ENCODE measurements around the gene OTOP3. TPM values are rescaled to one million over a fixed set of nuclear protein-coding genes. Genes with fewer than 3 reads are reported as not detected.

OTOP3 gene
- total RNA-seq, 1 experiment from 2014 or later = not detected

GRCh38 chr17:74977802-74978201 is 42.1 kb downstream of the OTOP3 start:
- no peak overlapping the region for H3K14ac ChIP-seq (ENCODE audit: insufficient read depth, low read length)
- peaks cover 3% of the 10 kb centered on the region; the same call in 1 of the 2 replicates for H3K4me1 ChIP-seq (ENCODE audit: insufficient read depth, low read length)
- H2BK12ac ChIP-seq (ENCODE audit: insufficient read length, low read depth, low read length) = no peak overlapping the region
- no peak overlapping the region for H2AK5ac ChIP-seq (ENCODE audit: insufficient read length, low read length)
- no peak overlapping the region for H3K9ac ChIP-seq (ENCODE audit: extremely low read depth, insufficient read length, low read length)
- no peaks in the 10 kb centered on the region for H3K9me3 ChIP-seq (ENCODE audit: control insufficient read depth, low read depth, low read length)
- H2BK120ac ChIP-seq (ENCODE audit: low read depth, low read length, poor library complexity, severe bottlenecking) = no peak overlapping the region
- H3K79me1 ChIP-seq (ENCODE audit: insufficient read depth, low read depth, low read length, poor library complexity, severe bottlenecking) = no peaks in the 10 kb centered on the region
- no peak overlapping the region for H3K4ac ChIP-seq (ENCODE audit: low read depth, low read length)
- Mint-ChIP-seq H3K27me3 (ENCODE audit: low read depth) (peaks cover 60% of the 10 kb centered on the region), H3K9me3 (peaks cover 0 to 2% of the 10 kb centered on the region in 2 experiments; a peak in 2 of 5 replicates), H3K4me3 (no peak overlapping the region), H3K27ac (no peak overlapping the region; a peak in 1 of 7 replicates), H3K4me1 (peaks cover 5 to 13% of the 10 kb centered on the region in 2 experiments), H3K36me3 (ENCODE audit: insufficient read depth in 1 of 3, low read depth in 3 of 3) (no peaks in the 10 kb centered on the region)
- no peak overlapping the region for H2BK20ac ChIP-seq (ENCODE audit: low read depth, low read length, poor library complexity, severe bottlenecking)
- no CpG with 5 or more reads among the region's 3 CpGs for WGBS (ENCODE audit: extremely low coverage, insufficient read length, low lambda C conversion rate)
- peaks cover 9% of the 10 kb centered on the region for H3K27me3 ChIP-seq (ENCODE audit: insufficient read depth, low read length)
- no peaks in the 10 kb centered on the region for H4K20me1 ChIP-seq (ENCODE audit: control insufficient read depth, insufficient read depth, insufficient read length)
- H2BK15ac ChIP-seq (ENCODE audit: low read depth, low read length) = no peak overlapping the region
- H3K18ac ChIP-seq (ENCODE audit: insufficient read length, low read depth, low read length) = no peak overlapping the region
- no peak overlapping the region for H3K4me2 ChIP-seq (ENCODE audit: insufficient read depth, insufficient read length, low read length)
- no peak for DNase-seq
- H4K5ac ChIP-seq (ENCODE audit: insufficient read length, low read depth, low read length) = no peak overlapping the region
- H3K56ac ChIP-seq (ENCODE audit: insufficient read length, low read depth, low read length) = no peak overlapping the region
- peaks cover 13% of the 10 kb centered on the region for H3K23me2 ChIP-seq (ENCODE audit: insufficient read length, low read depth, low read length, poor library complexity, severe bottlenecking)
- no peak overlapping the region for H2BK5ac ChIP-seq (ENCODE audit: insufficient read length, low read length)
- no peak overlapping the region for H3T11ph ChIP-seq (ENCODE audit: low read length)
- no peak overlapping the region for H3K27ac ChIP-seq (ENCODE audit: insufficient read length, low read depth, low read length)
- no peak for TF ChIP-seq CTCF (conservative IDR thresholded peaks at IDR 0.05)
- H3K79me2 ChIP-seq (ENCODE audit: insufficient read depth, low read length) = no peaks in the 10 kb centered on the region
- H4K91ac ChIP-seq (ENCODE audit: insufficient read length, low read depth, low read length) = no peak overlapping the region
- no peak overlapping the region for H2AFZ ChIP-seq (ENCODE audit: low read length)
- H4K8ac ChIP-seq (replicated peaks; ENCODE audit: insufficient read length, low read depth, low read length) = no peak overlapping the region
- H3K23ac ChIP-seq (ENCODE audit: insufficient read length, low read depth, low read length) = no peak overlapping the region

Data from H9 (cell line).